GM18517 (cell line): ENCODE data around the gene RBM12.

Experiments
- ATAC-seq: cut with Tn5 transposase; IDR thresholded peaks from one replicate; pipeline ENCODE4 v1.9.1; 2021; ENCODE audit warnings: mild to moderate bottlenecking, moderate library complexity; ENCODE audit not compliant: unreplicated experiment

The RBM12 gene

DNA sequence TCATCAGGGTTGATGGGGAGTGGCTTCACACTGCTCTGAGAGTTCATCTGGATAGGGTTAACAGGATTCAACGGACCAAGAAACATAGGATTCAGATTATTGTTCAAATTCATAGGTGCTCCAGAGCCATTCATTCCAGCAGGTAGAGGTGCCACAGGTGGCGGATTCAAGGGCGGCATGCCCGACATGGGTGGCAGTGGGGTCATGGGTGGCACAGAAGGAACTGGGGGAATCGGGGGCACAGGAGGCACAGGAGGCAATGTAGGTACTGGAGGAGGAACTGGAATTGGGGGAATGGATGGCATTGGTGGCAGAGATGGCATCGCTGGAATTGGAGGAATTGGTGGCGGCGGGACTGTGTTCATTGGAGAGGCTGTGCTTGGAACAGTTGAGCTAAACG, 10.3 kb downstream of the RBM12 start:
- no peak for ATAC-seq

DNA sequence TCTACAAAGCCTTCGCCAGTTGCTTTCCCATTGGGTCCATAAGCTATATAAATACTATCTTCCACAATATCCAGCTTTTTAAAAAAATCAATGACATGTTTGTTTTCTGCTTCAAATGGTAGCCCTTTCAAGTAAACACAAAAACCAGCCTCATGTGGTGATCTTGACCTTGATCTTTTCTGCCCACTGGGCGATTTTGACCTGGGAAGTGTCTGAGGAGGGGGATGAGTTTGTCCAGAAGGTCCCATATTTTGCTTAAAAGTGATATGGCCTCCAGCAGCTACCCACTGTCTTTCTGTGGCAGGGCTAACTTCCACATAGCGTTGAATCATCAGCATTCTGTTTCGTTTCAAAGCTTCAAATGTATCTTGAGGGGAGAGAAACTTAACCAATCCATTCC, 10.8 kb downstream of the RBM12 start:
- ATAC-seq, result no peak

DNA sequence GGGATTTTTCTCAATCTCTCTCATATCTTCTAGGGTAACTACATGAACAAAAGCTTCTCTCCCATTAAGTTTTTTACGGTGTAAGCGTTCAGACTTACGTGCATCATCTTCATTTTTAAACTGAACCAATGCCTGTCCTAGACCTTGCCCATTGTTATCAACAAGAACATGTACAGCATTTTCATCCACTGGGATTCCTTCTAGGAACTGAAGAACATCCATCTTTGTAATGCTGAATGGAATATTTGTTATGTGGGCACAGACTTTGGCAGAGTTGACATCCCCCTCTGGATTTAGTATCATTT, 11.3 kb downstream of the RBM12 start:
- ATAC-seq, result no peak

DNA sequence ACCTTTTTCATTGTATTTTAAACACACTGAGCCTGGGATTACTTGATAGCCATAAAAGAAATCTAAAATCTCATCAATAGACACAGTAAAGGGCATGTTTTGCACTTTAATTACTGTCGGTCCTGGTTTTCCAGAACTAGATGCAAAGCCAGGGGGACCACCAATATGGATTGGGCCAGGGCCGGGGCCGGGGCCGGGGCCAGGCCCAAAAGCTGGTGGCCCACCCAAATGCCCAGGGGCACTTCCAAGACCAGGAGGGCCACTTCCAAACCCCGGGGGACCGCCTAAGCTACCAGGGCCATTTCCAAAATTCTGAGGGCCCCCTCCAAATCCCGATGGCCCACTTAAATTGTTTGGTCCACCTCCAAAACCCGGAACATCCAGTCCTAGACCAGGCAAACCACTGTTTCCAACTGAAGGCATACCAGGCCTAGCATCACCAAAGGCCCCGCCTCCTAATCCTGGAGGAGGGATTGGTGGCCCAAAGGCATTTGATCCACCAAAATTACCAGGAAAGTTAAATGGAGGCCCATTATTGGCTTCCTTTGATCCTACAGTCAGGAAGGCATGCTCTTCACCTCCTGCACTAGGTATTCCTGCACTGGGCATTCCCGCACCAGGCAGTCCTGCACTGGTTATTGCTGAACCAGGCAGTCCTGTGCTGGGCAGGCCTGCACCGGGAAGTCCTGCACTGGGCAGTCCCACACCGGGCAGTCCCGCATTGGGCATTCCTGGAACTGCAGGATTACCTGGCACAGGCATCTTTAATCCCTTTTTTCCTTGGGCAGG, 11.9 kb downstream of the RBM12 start:
- ATAC-seq, result no peak

DNA sequence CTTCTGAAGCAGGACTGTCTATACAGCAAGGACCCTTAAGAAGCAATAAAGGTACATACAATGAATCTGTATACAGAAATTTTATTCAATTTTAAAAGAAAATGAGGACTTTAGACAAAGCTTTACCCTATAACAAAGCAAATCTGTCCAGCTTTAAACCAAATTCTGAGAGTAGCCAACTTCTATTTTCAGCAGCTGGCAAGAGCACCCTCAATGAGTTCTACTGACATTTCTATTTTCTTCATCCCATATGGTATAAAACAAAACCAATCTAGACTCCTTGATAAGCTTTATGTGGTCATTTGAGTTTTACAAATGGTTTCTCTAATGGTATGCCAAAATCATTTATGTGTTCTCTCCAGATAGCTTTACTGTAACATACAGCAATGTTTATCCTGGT, 12.7 kb downstream of the RBM12 start:
- ATAC-seq, result no peak

DNA sequence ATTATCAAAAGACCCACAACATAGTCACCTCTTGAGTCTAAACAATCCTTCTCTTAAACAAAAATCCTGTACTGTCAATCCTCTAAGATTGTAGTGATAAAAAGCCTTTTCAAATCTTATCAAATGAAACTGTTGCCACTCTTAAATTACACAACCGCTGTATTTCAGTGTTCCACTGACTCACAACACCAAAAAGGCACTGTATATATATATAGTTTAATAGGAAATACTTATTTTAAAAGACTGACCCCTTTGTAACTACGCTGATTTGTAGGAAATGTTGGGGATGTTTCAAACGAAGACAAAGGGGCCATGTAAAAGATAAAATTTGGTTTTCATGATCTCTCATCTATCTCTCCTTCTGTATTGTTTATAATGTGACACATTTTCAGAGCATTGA, 14.1 kb downstream of the RBM12 start:
- ATAC-seq, result no peak

DNA sequence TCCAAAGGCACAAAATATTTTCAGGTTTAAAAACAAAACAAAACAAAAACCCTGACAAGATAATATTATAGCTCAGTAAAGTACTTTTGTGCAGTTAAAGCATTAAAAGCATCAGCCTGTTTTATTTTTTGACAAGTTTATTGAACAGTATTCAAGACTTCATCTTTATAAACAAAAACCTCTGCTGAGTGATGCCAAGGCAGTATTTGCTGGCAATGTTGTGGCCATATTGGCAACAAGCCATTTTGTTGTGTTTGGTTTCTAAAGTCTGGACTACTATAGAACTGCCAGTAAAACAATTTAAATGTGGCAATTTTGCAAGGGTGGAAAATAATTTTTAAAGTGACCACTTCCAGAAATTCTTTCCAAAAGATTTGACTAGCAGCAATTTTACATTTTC, 15.9 kb downstream of the RBM12 start:
- ATAC-seq, result no peak

DNA sequence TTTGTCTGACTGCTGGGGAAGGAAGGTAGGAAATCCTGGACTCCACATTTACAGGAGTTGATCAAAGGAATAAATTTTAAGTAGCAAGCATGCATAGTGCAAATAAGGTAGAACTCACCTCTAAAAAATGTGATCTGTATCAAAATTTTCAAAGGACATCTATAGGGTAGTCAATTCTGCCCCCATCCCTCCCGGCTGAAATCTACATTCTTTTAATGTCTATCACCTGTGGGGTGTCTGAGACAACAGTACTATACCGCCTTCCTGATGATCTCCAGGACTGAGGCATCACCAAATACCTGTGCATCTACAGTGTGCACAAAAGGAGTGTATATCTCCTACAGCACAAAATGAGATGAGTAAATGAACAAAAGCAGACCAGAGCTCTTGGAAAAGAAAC, 19.9 kb downstream of the RBM12 start:
- no peak for ATAC-seq

DNA sequence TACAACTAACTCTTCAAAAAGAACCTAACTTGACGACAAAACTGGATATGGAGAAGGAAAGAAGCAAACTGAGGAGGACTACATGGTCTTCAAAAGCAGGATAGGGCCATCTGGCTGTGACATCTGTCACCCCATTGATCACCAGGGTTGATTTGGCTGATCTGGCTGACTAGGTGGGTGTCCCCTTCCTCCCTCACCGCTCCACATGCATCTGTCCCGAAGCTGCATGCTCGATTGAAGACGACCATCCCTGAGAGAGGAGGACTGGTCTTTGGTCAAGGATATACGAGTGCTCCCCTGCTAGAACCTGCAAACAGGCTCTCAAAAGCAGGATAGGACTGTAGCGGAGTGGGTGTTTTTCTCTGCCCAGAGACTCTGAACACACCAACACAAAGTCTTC, 21.7 kb downstream of the RBM12 start:
- ATAC-seq, result no peak

DNA sequence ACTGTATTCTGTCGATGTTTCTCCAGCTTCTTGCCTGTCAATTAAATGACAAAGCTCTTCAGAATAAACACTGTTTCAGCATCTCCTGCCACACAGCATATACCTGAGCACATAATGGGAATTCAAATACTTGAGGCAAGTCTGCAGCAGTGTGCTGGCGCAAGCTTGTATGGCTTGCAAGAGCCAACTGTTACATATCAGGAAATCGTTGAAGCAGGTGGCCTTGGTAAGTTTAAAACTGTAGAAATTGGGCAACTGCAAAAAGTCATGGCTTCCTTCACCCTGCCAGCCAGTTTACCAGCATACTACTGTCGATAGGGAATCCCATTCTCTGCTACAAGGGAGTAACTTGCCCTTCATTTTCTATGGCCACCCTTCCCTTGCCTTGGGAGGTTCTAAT, 23.0 kb downstream of the RBM12 start:
- no peak for ATAC-seq

DNA sequence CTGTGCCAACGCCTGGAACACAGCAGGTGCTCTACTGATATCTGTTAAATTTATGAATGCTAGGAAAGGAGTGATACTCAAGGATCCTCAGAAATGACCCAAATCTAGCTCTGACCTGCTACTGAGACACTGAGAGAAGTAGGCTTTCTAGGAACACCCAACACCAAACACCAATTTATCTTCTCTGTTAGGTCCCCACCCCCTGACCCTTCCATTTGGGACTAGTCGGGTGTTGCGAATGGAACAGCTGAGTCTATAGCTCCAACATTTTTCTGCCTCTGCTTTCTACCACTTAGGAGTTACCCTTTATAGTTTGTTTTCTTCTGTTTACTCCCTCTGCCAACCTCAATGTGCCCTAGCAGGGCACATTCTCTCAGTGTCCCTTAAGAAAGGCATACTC, 24.0 kb downstream of the RBM12 start:
- no peak for ATAC-seq

DNA sequence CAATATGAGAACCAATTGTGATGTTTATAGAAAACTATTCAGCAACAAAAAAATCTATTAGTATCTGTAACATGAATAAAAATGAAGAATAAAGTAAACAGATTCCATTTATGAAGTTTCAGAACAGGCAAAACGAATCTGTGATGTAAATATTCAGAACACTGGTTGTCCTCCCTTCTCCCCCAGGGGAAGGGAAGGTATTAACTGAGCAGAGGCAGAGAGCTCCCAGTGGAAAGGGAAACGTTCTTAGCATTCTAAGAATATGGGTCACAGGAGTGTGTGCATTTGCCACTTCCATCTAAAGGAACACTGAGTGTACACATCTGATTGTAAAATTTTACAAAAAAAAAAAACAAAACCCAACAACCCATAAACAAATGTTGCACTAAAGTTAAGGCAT, 25.9 kb downstream of the RBM12 start:
- no peak for ATAC-seq

DNA sequence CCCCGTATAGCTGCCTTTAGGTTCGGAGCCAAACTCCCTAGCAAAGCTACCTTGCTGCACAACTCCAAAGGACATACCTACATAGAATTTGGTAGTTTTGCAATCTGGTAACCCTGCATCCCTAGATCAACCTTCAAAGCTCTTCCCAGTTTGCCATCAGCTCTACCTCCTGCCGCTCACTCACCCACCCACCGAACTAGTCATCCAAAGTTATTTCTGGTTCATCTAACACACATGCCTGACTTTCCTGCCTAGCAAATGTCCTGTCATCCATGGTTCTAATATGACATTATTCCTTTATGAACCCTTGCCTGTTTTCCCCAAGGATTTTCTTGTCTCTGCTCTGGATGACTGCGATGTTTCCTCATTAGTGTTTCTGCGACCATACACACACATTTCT, 27.4 kb downstream of the RBM12 start:
- no peak for ATAC-seq

DNA sequence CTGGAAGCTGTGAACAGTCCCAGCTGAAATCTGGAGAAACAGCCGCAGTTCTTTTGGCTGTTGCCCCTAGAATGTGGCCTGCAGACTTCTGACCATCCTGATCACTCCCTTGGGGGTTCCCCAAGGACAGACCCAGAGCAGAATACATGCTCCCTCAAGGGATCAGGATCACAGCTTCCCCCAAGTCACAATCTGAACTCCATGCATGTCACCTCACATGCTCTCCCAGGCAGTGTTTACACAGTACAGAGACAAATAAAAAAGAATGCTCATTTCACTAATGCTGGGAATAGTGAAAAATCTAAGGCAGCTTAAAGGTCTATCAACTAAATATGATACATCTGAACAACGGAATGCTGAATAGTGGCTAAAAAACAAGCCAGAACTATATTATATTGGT, 28.6 kb downstream of the RBM12 start:
- ATAC-seq, result no peak

DNA sequence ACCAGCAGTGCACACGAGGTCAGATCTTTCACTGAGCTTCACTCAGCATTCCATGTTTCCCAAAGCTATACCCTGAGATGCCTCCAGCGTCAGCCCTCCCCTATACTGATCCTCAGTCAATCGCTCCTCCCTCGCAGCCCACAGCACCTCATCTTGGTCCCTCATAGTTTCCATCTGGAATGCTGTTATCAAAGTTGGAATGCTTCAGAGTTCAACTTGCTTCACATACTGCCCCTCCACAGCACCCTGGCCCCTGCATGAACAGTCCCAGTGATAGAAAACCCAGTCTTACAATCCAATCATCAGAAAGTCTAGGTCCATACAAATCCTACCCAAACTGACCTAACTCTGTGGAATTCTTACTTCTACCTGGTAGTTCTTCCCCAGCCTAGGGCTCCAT, 29.0 kb downstream of the RBM12 start:
- no peak for ATAC-seq

DNA sequence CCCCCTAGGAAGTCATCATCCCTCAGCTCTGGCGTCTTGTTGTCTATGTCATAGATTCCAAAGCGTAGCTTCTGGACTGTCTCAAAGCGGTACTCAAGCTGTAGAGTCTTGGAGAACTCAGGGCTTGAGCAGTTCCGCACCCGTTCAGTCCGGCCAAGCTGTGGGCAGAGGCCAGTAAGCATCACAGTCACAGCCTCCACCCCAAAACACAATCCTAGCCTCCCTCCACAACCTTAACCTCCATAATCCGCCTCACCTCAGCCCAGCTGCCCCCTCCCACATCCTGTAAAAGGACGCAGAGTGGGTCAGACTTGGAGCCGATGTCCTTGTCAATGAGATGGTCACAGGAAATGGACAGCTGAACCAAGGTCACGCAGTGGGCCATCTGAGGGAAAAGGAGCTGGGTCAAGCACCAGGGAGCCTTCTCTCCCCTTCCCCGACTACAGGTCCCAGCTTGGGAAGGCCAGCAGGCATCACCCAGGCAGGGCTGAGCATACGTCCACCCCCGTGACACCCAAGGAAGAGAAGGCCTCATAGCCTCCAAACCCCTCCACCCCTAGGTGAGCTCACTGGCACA, 32.1 kb downstream of the RBM12 start:
- ATAC-seq, result no peak

DNA sequence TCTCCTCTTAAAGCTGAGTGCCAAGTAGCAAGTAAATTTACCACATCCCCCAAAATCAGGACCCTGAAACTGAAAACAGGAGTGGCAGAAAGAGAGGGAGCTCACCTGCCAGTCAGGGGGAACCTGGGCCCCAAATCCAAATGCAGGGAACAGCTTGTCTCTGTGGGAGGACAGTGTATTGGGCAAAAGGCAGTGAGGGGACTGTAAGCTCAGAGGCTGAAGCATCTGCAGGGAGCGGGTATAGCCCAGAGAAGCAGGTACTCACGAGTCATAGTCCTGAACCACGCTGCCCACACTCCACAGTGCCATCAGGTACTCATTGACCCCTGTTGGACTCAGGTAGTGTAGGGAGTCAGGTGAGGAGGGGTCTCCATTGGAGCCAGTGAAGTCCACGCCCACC, 34.1 kb downstream of the RBM12 start:
- no peak for ATAC-seq

DNA sequence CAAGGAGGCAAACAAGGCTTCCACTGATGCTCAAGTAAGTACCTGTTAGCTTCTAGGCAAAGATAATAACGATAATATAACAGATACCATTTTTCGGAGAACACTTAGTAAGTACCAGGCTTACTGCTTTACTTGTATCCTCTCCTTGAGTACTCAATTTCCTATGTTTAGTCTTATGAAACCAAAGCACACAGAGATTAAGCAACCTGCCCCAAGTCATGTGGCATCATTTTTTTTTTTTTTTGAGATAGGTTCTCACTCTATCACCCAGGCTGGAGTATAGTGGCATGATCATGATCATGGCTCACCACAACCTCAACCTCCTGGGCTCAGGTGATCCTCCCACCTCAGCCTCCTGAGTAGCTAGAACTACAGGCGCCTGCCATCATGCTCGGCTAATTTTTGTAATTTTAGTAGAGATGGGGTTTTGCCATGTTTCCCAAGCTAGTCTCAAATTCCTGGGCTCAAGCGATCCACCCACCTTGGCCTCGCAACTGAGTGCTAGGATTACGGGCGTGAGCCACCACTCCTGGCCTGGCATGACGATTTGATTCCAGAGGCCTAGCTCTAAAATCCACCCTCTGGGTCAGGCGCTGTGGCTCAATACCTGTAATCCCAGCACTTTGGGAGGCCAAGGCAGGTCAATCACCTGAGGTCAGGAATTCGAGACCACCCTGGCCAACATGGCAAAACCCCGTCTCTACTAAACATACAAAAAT, 35.1 kb downstream of the RBM12 start:
- no peak for ATAC-seq

DNA sequence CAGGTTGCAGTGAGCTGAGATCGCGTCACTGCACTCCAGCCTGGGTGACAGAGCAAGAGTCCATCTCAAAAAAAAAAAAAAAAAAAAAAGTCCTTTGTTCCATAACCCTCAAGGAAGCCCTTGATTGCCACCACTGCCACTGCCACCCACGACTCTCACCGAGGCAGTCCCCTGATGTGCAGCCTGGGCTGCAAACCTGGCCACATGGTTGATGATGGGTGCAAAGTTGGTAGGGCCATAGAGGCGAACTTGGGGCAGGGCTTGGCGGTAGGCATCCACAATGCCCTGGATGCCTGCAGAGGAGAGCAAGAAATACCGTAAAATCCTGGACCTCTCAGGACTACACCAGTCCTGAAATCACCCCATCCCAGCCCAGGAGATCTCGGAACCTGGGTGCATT, 37.6 kb downstream of the RBM12 start:
- no peak for ATAC-seq

DNA sequence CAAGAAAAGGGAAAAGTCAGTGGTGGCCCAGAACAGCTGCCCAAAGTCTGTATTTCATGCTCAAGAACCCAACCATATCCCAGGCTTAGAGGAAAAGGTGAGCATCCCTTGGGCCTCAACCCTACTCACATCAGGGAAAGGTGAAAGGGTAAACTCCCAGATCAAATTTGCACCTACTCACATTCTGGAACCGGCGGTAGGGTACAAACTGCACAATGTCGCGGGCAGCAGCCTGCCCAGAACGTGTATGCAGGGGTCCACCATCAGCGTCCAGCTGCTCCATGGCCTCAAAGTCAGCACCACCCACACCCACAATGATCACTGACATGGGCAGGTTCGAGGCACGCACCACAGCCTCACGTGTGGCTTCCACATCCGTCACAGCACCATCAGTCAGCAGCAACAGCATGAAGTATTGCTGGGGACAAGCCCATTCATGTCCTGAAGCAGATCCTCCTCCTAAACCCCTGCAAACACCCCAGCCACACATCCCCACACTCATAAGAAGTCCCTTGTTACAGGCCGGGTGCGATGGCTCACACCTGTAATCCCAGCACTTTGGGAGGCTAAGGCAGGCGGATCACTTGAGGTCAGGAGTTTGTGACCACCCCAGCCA, 38.2 kb downstream of the RBM12 start:
- ATAC-seq, result no peak

DNA sequence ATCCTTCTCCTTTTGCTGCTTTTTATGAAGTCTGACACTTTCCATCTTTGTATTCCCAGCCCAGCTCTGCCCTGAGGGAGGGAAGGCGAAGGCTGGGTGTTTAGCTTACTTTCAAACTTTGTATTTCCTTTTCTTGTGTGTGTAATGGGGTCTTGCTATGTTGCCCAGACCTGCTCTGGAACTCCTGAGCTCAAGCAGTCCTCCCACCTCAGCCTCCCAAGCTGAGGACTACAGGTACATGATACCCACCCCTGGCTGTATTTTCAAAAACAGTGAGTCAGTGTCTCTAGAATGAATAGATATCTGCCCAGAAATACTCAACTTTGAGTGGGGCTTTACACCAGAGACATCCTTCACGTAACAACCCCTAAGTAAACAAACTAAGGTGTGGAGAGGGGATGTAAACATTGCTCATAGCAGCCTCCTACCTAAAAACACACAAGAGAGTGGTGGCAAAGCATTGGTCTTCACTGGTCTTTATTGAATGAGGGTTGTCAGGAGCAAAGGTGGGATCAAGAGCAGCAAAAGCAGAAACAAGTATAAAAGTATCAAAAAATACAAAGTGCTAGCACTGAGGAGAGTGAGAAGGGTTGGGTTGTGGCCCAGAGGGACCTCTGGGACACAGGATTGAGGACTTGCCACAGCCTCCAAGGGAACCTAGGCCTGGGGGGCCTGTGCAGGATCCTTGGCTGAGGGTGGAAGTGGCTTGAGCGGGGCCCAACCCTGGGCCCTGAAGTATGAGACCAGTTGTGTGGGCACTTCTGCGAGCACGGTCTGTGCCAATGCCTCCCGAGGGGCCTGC, 38.9 kb downstream of the RBM12 start:
- no peak for ATAC-seq
